ENCODE data around the gene ZMYND8.
A peak's percentile ranks its signal among the peaks of the same experiment; 100 is the strongest.

The ZMYND8 gene

DNA sequence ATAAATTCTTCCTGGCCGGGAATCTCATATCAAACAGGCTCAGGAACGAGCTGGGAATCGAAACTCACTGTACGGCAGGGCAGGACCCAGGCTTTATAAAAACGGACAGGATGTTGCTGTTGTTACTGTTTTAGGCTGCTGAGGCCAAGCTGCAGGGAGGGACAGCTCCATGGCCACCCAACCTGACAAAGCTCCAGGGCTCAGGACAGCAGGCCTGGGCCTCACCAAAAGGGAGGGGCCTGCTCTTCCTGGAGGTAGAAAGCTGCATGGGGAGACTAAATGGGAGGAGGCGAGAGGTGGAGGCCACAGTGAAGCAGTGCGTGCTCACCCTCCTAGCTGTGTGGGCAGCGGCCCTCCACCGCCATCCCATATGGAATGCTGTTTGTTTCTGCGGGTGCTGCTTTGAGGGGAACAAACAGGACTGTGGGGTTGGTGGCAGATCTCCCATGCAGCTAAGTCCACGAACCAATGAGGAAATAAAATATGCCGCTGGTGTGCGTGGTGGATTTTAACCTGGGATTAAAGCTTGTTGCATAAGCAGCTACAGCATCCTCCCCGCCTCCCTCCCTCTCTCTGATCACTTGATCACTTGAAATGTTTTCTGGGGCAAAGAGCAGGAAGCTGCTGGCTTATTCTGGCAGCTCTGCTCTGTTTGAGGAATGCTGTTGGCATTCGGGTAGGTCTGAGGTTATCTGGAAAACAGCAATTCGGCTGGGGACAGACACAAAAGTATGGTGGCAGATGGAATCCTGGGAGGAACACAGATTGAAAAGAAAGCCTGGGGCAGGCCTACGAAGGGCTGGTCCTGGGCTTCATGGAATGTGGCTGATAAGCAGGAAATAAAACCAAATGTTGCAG is 2.4 kb upstream of the ZMYND8 start:
- Histone ChIP-seq H3K9me3 (ENCODE audit: control insufficient read depth, low read length) (no peaks in the 10 kb centered on the region), H3K4me3 (ENCODE audit: insufficient read depth in 1 of 2, low read depth in 1 of 2, low read length in 2 of 2) (peak overlapping the region in 1 of 2 experiments; percentile 7), H4K8ac (ENCODE audit: low read length) (peak overlapping the region; percentile 99), H3K27ac (ENCODE audit: low read length, poor library complexity, severe bottlenecking) (peak overlapping the region; percentile 100), H4K91ac (ENCODE audit: low read length) (peak overlapping the region; percentile 100), H2AK5ac (ENCODE audit: low read length, severe bottlenecking) (peak overlapping the region; percentile 95), H3K14ac (ENCODE audit: low read length in 2 of 2) (peak overlapping the region in 1 of 2 experiments; percentile 39), H3K4ac (ENCODE audit: low read depth in 1 of 2, low read length in 2 of 2) (peak overlapping the region; percentile 96 to 100), H2BK120ac (ENCODE audit: low read depth, low read length) (peak overlapping the region; percentile 99), H2AFZ (ENCODE audit: low read depth, low read length) (no peak overlapping the region), H3K9ac (ENCODE audit: low read length) (peak overlapping the region; percentile 88), H2BK12ac (ENCODE audit: low read length in 2 of 2) (peak overlapping the region; percentile 76 to 99), H2BK5ac (ENCODE audit: low read depth, low read length, poor library complexity, severe bottlenecking) (peak overlapping the region; percentile 100), H3K4me1 (ENCODE audit: control insufficient read depth, insufficient read depth, low read depth, low read length) (peaks cover 41% of the 10 kb centered on the region), H3K18ac (ENCODE audit: low read depth in 1 of 2, low read length in 2 of 2) (peak overlapping the region; percentile 93 to 100), H3K23ac (ENCODE audit: low read length in 2 of 2) (peak overlapping the region in 1 of 2 experiments; percentile 30), H3K36me3 (ENCODE audit: control insufficient read depth in 1 of 2, insufficient read depth in 2 of 2, low read depth in 1 of 2, low read length in 2 of 2) (no peaks in the 10 kb centered on the region), H2BK15ac (ENCODE audit: low read depth, poor library complexity, severe bottlenecking) (peak overlapping the region; percentile 44), H3K27me3 (ENCODE audit: control insufficient read depth in 1 of 2, insufficient read depth in 1 of 2, low read length in 2 of 2) (no peaks in the 10 kb centered on the region), H3K79me1 (replicated peaks; ENCODE audit: low read length, poor library complexity, severe bottlenecking) (no peaks in the 10 kb centered on the region), H3K4me2 (ENCODE audit: low read length, poor library complexity, severe bottlenecking) (no peak overlapping the region)
- peak; percentile 86 for DNase-seq
- 3% methylated on average over 17 of the region's 17 CpGs for WGBS

- WGBS = 19% methylated on average over 15 of the region's 15 CpGs
- peak overlapping the region; percentile 100 for H4K91ac ChIP-seq (ENCODE audit: low read length)
- peak overlapping the region; percentile 88 to 100 for H3K4ac ChIP-seq (ENCODE audit: low read depth in 1 of 2, low read length in 2 of 2)
- H3K4me3 ChIP-seq (ENCODE audit: insufficient read depth in 1 of 2, low read depth in 1 of 2, low read length in 2 of 2) = no peak overlapping the region
- H3K23ac ChIP-seq (ENCODE audit: low read length in 2 of 2) = peak overlapping the region; percentile 14 to 30
- no peaks in the 10 kb centered on the region for H3K27me3 ChIP-seq (ENCODE audit: control insufficient read depth in 1 of 2, insufficient read depth in 1 of 2, low read length in 2 of 2)
- peaks cover 41% of the 10 kb centered on the region for H3K4me1 ChIP-seq (ENCODE audit: control insufficient read depth, insufficient read depth, low read depth, low read length)
- H2AFZ ChIP-seq (ENCODE audit: low read depth, low read length) = no peak overlapping the region
- H2BK15ac ChIP-seq (ENCODE audit: low read depth, poor library complexity, severe bottlenecking) = peak overlapping the region; percentile 82
- H3K36me3 ChIP-seq (ENCODE audit: control insufficient read depth in 1 of 2, insufficient read depth in 2 of 2, low read depth in 1 of 2, low read length in 2 of 2) = no peaks in the 10 kb centered on the region
- H2AK5ac ChIP-seq (ENCODE audit: low read length, severe bottlenecking) = peak overlapping the region; percentile 95
- no peaks in the 10 kb centered on the region for H3K79me1 ChIP-seq (replicated peaks; ENCODE audit: low read length, poor library complexity, severe bottlenecking)
- no peak for DNase-seq
- peak overlapping the region; percentile 100 for H3K27ac ChIP-seq (ENCODE audit: low read length, poor library complexity, severe bottlenecking)
- peak overlapping the region; percentile 99 for H2BK120ac ChIP-seq (ENCODE audit: low read depth, low read length)
- H3K18ac ChIP-seq (ENCODE audit: low read depth in 1 of 2, low read length in 2 of 2) = peak overlapping the region; percentile 93 to 100
- peak overlapping the region in 1 of 2 experiments; percentile 91 for H3K14ac ChIP-seq (ENCODE audit: low read length in 2 of 2)
- H2BK12ac ChIP-seq (ENCODE audit: low read length in 2 of 2) = peak overlapping the region; percentile 89 to 99
- H3K9ac ChIP-seq (ENCODE audit: low read length) = peak overlapping the region; percentile 88
- peak overlapping the region; percentile 100 for H2BK5ac ChIP-seq (ENCODE audit: low read depth, low read length, poor library complexity, severe bottlenecking)
- H3K9me3 ChIP-seq (ENCODE audit: control insufficient read depth, low read length) = no peaks in the 10 kb centered on the region
- H3K4me2 ChIP-seq (ENCODE audit: low read length, poor library complexity, severe bottlenecking) = peak overlapping the region; percentile 14
- H4K8ac ChIP-seq (ENCODE audit: low read length) = peak overlapping the region; percentile 99
Measured at GRCh38 chr20:47358039-47358671, 1.7 kb upstream of the ZMYND8 start.

GRCh38 chr20:47357296-47358038 is 968 bp upstream of the ZMYND8 start:
- peak overlapping the region; percentile 88 for H3K9ac ChIP-seq (ENCODE audit: low read length)

More at GRCh38 chr20:47357296-47358038, 968 bp upstream of the ZMYND8 start:
- Histone ChIP-seq H3K18ac (ENCODE audit: low read depth in 1 of 2, low read length in 2 of 2) (peak overlapping the region; percentile 93 to 94), H3K9me3 (ENCODE audit: control insufficient read depth, low read length) (no peaks in the 10 kb centered on the region), H2BK15ac (ENCODE audit: low read depth, poor library complexity, severe bottlenecking) (peak overlapping the region; percentile 82), H3K79me1 (replicated peaks; ENCODE audit: low read length, poor library complexity, severe bottlenecking) (no peaks in the 10 kb centered on the region), H3K27ac (ENCODE audit: low read length, poor library complexity, severe bottlenecking) (peak overlapping the region; percentile 100), H2AFZ (ENCODE audit: low read depth, low read length) (no peak overlapping the region), H3K27me3 (ENCODE audit: control insufficient read depth in 1 of 2, insufficient read depth in 1 of 2, low read length in 2 of 2) (no peaks in the 10 kb centered on the region), H3K4ac (ENCODE audit: low read depth in 1 of 2, low read length in 2 of 2) (peak overlapping the region; percentile 88 to 100), H2BK5ac (ENCODE audit: low read depth, low read length, poor library complexity, severe bottlenecking) (peak overlapping the region; percentile 100), H2AK5ac (ENCODE audit: low read length, severe bottlenecking) (peak overlapping the region; percentile 88), H3K4me2 (ENCODE audit: low read length, poor library complexity, severe bottlenecking) (no peak overlapping the region), H3K23ac (ENCODE audit: low read length in 2 of 2) (peak overlapping the region in 1 of 2 experiments; percentile 14), H4K91ac (ENCODE audit: low read length) (peak overlapping the region; percentile 98), H2BK120ac (ENCODE audit: low read depth, low read length) (peak overlapping the region; percentile 99), H2BK12ac (ENCODE audit: low read length in 2 of 2) (peak overlapping the region; percentile 88 to 89), H3K4me3 (ENCODE audit: insufficient read depth in 1 of 2, low read depth in 1 of 2, low read length in 2 of 2) (no peak overlapping the region), H4K8ac (ENCODE audit: low read length) (peak overlapping the region; percentile 97), H3K36me3 (ENCODE audit: control insufficient read depth in 1 of 2, insufficient read depth in 2 of 2, low read depth in 1 of 2, low read length in 2 of 2) (no peaks in the 10 kb centered on the region), H3K14ac (ENCODE audit: low read length in 2 of 2) (peak overlapping the region in 1 of 2 experiments; percentile 91), H3K4me1 (ENCODE audit: control insufficient read depth, insufficient read depth, low read depth, low read length) (peaks cover 45% of the 10 kb centered on the region)
- WGBS = 3% methylated on average over 28 of the region's 29 CpGs
- DNase-seq = peak; percentile 99

Measured in mesenchymal stem cell (in vitro differentiated cells and primary cell).